HepG2 (cell line): ENCODE data around the gene RAB6B. TPM values are rescaled to one million over a fixed set of nuclear protein-coding genes. Genes with fewer than 3 reads are reported as not detected.

Experiments used
- ATAC-seq: fragments of 200-7000 bp; cut with Tn5 transposase; 3 replicates; pipeline ENCODE4 v1.9.1; 2020; ENCODE audit warnings: mild to moderate bottlenecking, moderate library complexity
- BruUV-seq: library from RNA; stranded (reverse); fragments of 400-500 nt; replicated peaks from 2 replicates; lab custom pipeline; 2021; lab: Mats Ljungman, UMichigan
- CTCF ChIA-PET: fragments of 300-600 bp; formaldehyde crosslinking; extraction: SDS; loops from one replicate; lab custom pipeline; 2021; ENCODE audit warnings: low total read pairs, inconsistent platforms, low intra/inter-chr PET ratio; lab: Yijun Ruan, JAX
- POLR2A ChIA-PET: fragments of 350-600 bp; sonication (Branson Sonifier 250); formaldehyde crosslinking; loops from one replicate; lab custom pipeline; 2020; ENCODE audit warnings: antibody characterized with exemption, inconsistent platforms; lab: Yijun Ruan, JAX
- DNase-seq: peaks from one replicate; pipeline ENCODE4 v3.0.0-alpha.2; 2015; ENCODE audit warnings: low spot score
- FAIRE-seq: peaks from 3 replicates; lab custom pipeline; 2011; peaks lifted over from hg19 to GRCh38; lab: Jason Lieb, UNC
- H2AFZ ChIP-seq: one replicate; pipeline ENCODE4 v1.6.1; 2011; ENCODE audit warnings: low read length, inconsistent platforms
- H3K27ac ChIP-seq: fragments of 300-600 bp; 3 replicates; pipeline ENCODE4 v1.8.0; 2011; ENCODE audit warnings: mixed run types, mild to moderate bottlenecking, mixed read lengths, low read length, inconsistent platforms; ENCODE audit not compliant: insufficient read depth; ENCODE audit errors: extremely low read length
- H3K27me3 ChIP-seq, 2 experiments: fragments of 200-600 bp in 1 of 2; 2 replicates in 1 of 2; 3 replicates in 1 of 2; pipeline versions ENCODE4 v1.6.0 to v1.8.0; 2011; ENCODE audit warnings: low read length in 2 of 2, mild to moderate bottlenecking in 2 of 2, moderate library complexity in 2 of 2, inconsistent platforms in 1 of 2; ENCODE audit not compliant: insufficient read depth in 2 of 2, control insufficient read depth in 1 of 2
- H3K36me3 ChIP-seq, 2 experiments: fragments of 200-600 bp in 1 of 2; replicated peaks in 1 of 2; 2 replicates in 1 of 2; 3 replicates in 1 of 2; pipeline versions ENCODE4 v1.5.1 to v1.8.0; 2011; ENCODE audit warnings: low read length in 2 of 2, inconsistent platforms in 1 of 2; ENCODE audit not compliant: insufficient read depth in 2 of 2, control insufficient read depth in 1 of 2
- H3K4me1 ChIP-seq: 2 replicates; pipeline ENCODE4 v1.5.1; 2012; ENCODE audit warnings: low read length, inconsistent platforms; ENCODE audit not compliant: insufficient read depth
- H3K4me2 ChIP-seq: 2 replicates; pipeline ENCODE4 v1.6.0; 2011; ENCODE audit warnings: low read depth, low read length, inconsistent platforms
- H3K4me3 ChIP-seq, 3 experiments: fragments of 200-600 bp in 1 of 3; sonication (generic), shearing (Covaris generic) in 1 of 3; replicated peaks in 1 of 3; 2 replicates each; pipeline ENCODE4 v1.5.1; 2011 to 2016; ENCODE audit warnings: low read length in 3 of 3, inconsistent platforms in 2 of 3, low read depth in 2 of 3, mild to moderate bottlenecking in 2 of 3, control low read depth in 1 of 3, mixed read lengths in 1 of 3; ENCODE audit not compliant: insufficient read depth in 1 of 3
- H3K79me2 ChIP-seq: one replicate; pipeline ENCODE4 v1.6.1; 2011; ENCODE audit warnings: low read length, inconsistent platforms; ENCODE audit not compliant: insufficient read depth
- H3K9ac ChIP-seq: 2 replicates; pipeline ENCODE4 v1.6.0; 2011; ENCODE audit warnings: mild to moderate bottlenecking, low read depth, low read length, inconsistent platforms; ENCODE audit not compliant: insufficient read depth
- H3K9me3 ChIP-seq: 2 replicates; pipeline ENCODE4 v1.5.1; 2012; ENCODE audit warnings: mild to moderate bottlenecking, low read length
- H4K20me1 ChIP-seq: 2 replicates; pipeline ENCODE4 v1.6.0; 2011; ENCODE audit warnings: inconsistent platforms, mild to moderate bottlenecking, low read length, moderate library complexity; ENCODE audit not compliant: insufficient read depth
- ATF2 ChIP-seq: sonication (generic); formaldehyde crosslinking; IDR thresholded peaks from 2 replicates; pipeline ENCODE4 v1.4.0; 2020; ENCODE audit warnings: missing genetic modification reagents
- MTF1 ChIP-seq: sonication (generic); formaldehyde crosslinking; IDR thresholded peaks from 2 replicates; pipeline ENCODE4 v1.5.0; 2020; ENCODE audit warnings: missing genetic modification reagents
- PHF21A ChIP-seq: sonication (generic); formaldehyde crosslinking; IDR thresholded peaks from 2 replicates; pipeline ENCODE4 v1.5.0; 2020; ENCODE audit warnings: mild to moderate bottlenecking, missing genetic modification reagents
- PHF5A ChIP-seq: IDR thresholded peaks from one replicate; pipeline ENCODE4 v1.6.1; 2018; ENCODE audit warnings: low read depth, missing genetic modification reagents; ENCODE audit not compliant: unreplicated experiment
- ZNF740 ChIP-seq: sonication (generic); formaldehyde crosslinking; IDR thresholded peaks from 2 replicates; pipeline ENCODE4 v1.4.0; 2020; ENCODE audit warnings: missing genetic modification reagents
- ZNF790 ChIP-seq: sonication (generic); formaldehyde crosslinking; IDR thresholded peaks from 2 replicates; pipeline ENCODE4 v1.8.0; 2022; ENCODE audit warnings: missing genetic modification reagents, mild to moderate bottlenecking, borderline replicate concordance
- ZNF816 ChIP-seq: sonication (generic); formaldehyde crosslinking; IDR thresholded peaks from 2 replicates; pipeline ENCODE4 v1.8.0; 2022; ENCODE audit warnings: missing genetic modification reagents, mild to moderate bottlenecking, borderline replicate concordance
- WGBS: methylation state at CpG from one replicate; pipeline ENCODE4 v1.1.6; 2017; ENCODE audit warnings: low lambda C conversion rate; 5-methylcytosine and 5-hydroxymethylcytosine counted together
- in situ Hi-C: cut with HindIII; loops from 2 replicates; pipeline ENCODE4 v1.10.0; 2017; ENCODE audit warnings: low pct_unique_long_range_greater_than_20kb; ENCODE audit not compliant: extremely low pct_ligation_motif_present
- intact Hi-C: fragments of 100-400 bp; cut with micrococcal nuclease; formaldehyde crosslinking; loops from one replicate; pipeline ENCODE4 v1.10.0; 2022; ENCODE audit not compliant: unreplicated experiment
- polyA plus RNA-seq, 8 experiments: library from polyadenylated mRNA; depleted of rRNA in 3 of 8; stranded (reverse) in 7 of 8; unstranded in 1 of 8; fragments of >200 nt; fragmentation: Illumina TruSeq in 4 of 8; extraction: Trizol in 4 of 8; gene quantifications; 2 replicates each; pipeline versions ENCODE4 v1.2.1 to v1.2.3, GENCODE V29; 2011 to 2016; ENCODE audit warnings: low read depth in 4 of 8, missing spikeins in 1 of 8, mixed read lengths in 1 of 8; ENCODE audit not compliant: insufficient read depth in 1 of 8
- total RNA-seq, 5 experiments: library from RNA; depleted of rRNA; stranded (reverse); fragments of >200 nt; fragmentation: Illumina TruSeq; extraction: Trizol; gene quantifications; 2 replicates each; pipeline ENCODE4 v1.2.3, GENCODE V29; 2016; ENCODE audit warnings: low read depth in 1 of 5

Gene RAB6B
- total and polyA plus RNA-seq, 2 of the 13 experiments (the other 11 are each of a cell fraction or from before 2014, with no cell fraction given) = 0.16 TPM; not detected in 1

DNA sequence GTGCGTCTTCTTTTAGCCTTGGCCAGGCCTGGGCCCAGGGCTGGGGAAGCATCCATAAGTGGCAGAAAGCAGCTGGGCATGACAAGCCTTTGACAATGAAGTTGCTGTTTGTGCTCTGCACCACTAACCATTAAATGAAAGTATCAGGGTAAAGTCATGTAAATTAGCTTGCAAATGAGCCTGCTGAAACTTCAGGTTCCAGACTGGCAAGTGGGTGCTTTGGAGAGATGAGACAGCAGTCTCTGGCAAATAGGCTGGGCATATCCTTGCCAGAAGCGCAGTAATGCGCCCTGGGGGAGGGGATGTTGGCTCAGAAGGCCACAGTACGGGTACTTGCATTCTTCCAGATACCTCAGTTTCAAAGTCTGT, 40.7 kb downstream of the RAB6B start:
- H4K20me1 ChIP-seq = no peaks in the 10 kb centered on the region
- no peaks in the 10 kb centered on the region for H3K9me3 ChIP-seq
- no peaks in the 10 kb centered on the region for H3K79me2 ChIP-seq
- no peak overlapping the region for H3K9ac ChIP-seq
- intact Hi-C loops = no loop called here
- no TSS peak for BruUV-seq
- ATAC-seq (no peak), FAIRE-seq (no peak), DNase-seq (no peak)
- ChIA-PET CTCF (no interaction called here), POLR2A (no interaction called here)
- H3K4me1 ChIP-seq = no peaks in the 10 kb centered on the region
- H3K4me3 ChIP-seq = no peak overlapping the region
- H2AFZ ChIP-seq = no peak overlapping the region
- no peaks in the 10 kb centered on the region for H3K36me3 ChIP-seq
- no peak overlapping the region for H3K27ac ChIP-seq
- peaks cover 7 to 43% of the 10 kb centered on the region in 2 experiments; a peak in 4 of 5 replicates for H3K27me3 ChIP-seq
- 45% methylated on average over 3 of the region's 4 CpGs for WGBS
- no peak overlapping the region for H3K4me2 ChIP-seq
- TF ChIP-seq ZNF816 (CRISPR knock-in tag) (no peak), ATF2 (CRISPR knock-in tag) (no peak), MTF1 (CRISPR knock-in tag) (no peak), PHF21A (no peak), ZNF790 (CRISPR knock-in tag) (no peak), PHF5A (CRISPR knock-in tag) (no peak), ZNF740 (CRISPR knock-in tag) (no peak)
- in situ Hi-C loops = no loop called here
